SK-N-SH (cell line): Measurements from ENCODE around the gene ARF1. TPM values are rescaled to one million over a fixed set of nuclear protein-coding genes. Genes with fewer than 3 reads are reported as not detected.
A peak's percentile ranks its signal among the peaks of the same experiment; 100 is the strongest.

Experiments
- CTCF ChIA-PET: fragments of 300-600, 350-600 bp; formaldehyde crosslinking; extraction: SDS; loops from one replicate; lab custom pipeline; 2021; lab: Yijun Ruan, JAX
- POLR2A ChIA-PET: fragments of 350-600 bp; sonication (Branson Sonifier 250); formaldehyde crosslinking; extraction: SDS; loops from one replicate; lab custom pipeline; 2020; ENCODE audit warnings: antibody characterized with exemption, inconsistent platforms; lab: Yijun Ruan, JAX
- DNase-seq: peaks from one replicate; pipeline ENCODE4 v3.0.0; 2012
- H2AFZ ChIP-seq: fragments of 200-600 bp; sonication (generic); 2 replicates; pipeline ENCODE4 v1.8.1; 2016; ENCODE audit warnings: antibody characterized with exemption, mild to moderate bottlenecking, low read depth
- H3F3A ChIP-seq: fragments of 200-600 bp; sonication (generic); replicated peaks from 2 replicates; pipeline ENCODE3; 2016; ENCODE audit warnings: antibody characterized with exemption, mild to moderate bottlenecking; ENCODE audit not compliant: insufficient read depth
- H3K27ac ChIP-seq, 2 experiments: fragments of 200-500 bp in 1 of 2; fragments of 200-600 bp in 1 of 2; sonication (Bioruptor generic) in 1 of 2; sonication (generic), shearing (Covaris generic) in 1 of 2; 2 replicates each; pipeline versions ENCODE4 v1.5.1 to v1.6.1; 2014 to 2016; ENCODE audit warnings: low read depth in 2 of 2, inconsistent platforms in 1 of 2, low read length in 1 of 2, mild to moderate bottlenecking in 1 of 2, mixed read lengths in 1 of 2
- H3K27me3 ChIP-seq: fragments of 200-600 bp; sonication (generic), shearing (Covaris generic); 2 replicates; pipeline ENCODE4 v1.6.1; 2016; ENCODE audit warnings: mixed run types; ENCODE audit not compliant: insufficient read depth
- H3K36me3 ChIP-seq, 2 experiments: fragments of 200-500 bp in 1 of 2; fragments of 200-600 bp in 1 of 2; sonication (Bioruptor generic) in 1 of 2; sonication (generic) in 1 of 2; replicated peaks in 1 of 2; 2 replicates each; pipeline versions ENCODE3 to v1.5.1; 2014 to 2016; ENCODE audit warnings: low read length in 1 of 2, mild to moderate bottlenecking in 1 of 2; ENCODE audit not compliant: insufficient read depth in 2 of 2, control insufficient read depth in 1 of 2
- H3K4me1 ChIP-seq, 2 experiments: fragments of 200-500 bp in 1 of 2; fragments of 200-600 bp in 1 of 2; sonication (Bioruptor generic) in 1 of 2; sonication (generic), shearing (Covaris generic) in 1 of 2; 2 replicates each; pipeline versions ENCODE4 v1.5.1 to v1.6.1; 2014 to 2016; ENCODE audit warnings: low read depth in 1 of 2, low read length in 1 of 2, mixed run types in 1 of 2; ENCODE audit not compliant: insufficient read depth in 2 of 2, control insufficient read depth in 1 of 2
- H3K4me2 ChIP-seq: fragments of 200-600 bp; sonication (generic), shearing (Covaris generic); 2 replicates; pipeline ENCODE4 v1.6.1; 2017; ENCODE audit warnings: mixed run types
- H3K4me3 ChIP-seq, 2 experiments: fragments of 200-500 bp in 1 of 2; fragments of 200-600 bp in 1 of 2; sonication (Bioruptor generic) in 1 of 2; sonication (generic), shearing (Covaris generic) in 1 of 2; 2 replicates each; pipeline versions ENCODE4 v1.5.1 to v1.8.1; 2014 to 2016; ENCODE audit warnings: low read depth in 2 of 2, inconsistent platforms in 1 of 2, low read length in 1 of 2, mild to moderate bottlenecking in 1 of 2, mixed read lengths in 1 of 2, moderate library complexity in 1 of 2
- H3K79me2 ChIP-seq: fragments of 200-600 bp; sonication (generic); 2 replicates; pipeline ENCODE4 v1.8.1; 2017; ENCODE audit warnings: mild to moderate bottlenecking; ENCODE audit not compliant: insufficient read depth
- H3K9ac ChIP-seq: fragments of 200-600 bp; sonication (generic); 2 replicates; pipeline ENCODE4 v1.6.1; 2017; ENCODE audit warnings: mixed run types
- H3K9me2 ChIP-seq: fragments of 200-600 bp; sonication (generic); 2 replicates; pipeline ENCODE4 v1.6.1; 2017; ENCODE audit warnings: mixed run types
- H3K9me3 ChIP-seq: fragments of 200-600 bp; sonication (generic); 2 replicates; pipeline ENCODE4 v1.6.1; 2017; ENCODE audit warnings: mixed run types, mild to moderate bottlenecking, moderate library complexity
- H4K20me1 ChIP-seq: fragments of 200-600 bp; sonication (generic); 2 replicates; pipeline ENCODE4 v1.6.1; 2017; ENCODE audit warnings: mild to moderate bottlenecking, mixed run types; ENCODE audit not compliant: insufficient read depth
- EZH2phosphoT487 ChIP-seq: fragments of 200-600 bp; sonication (generic); IDR thresholded peaks from 2 replicates; pipeline ENCODE4 v1.6.1; 2017; ENCODE audit warnings: low read depth, mixed run types, mild to moderate bottlenecking, antibody characterized with exemption, moderate library complexity, borderline replicate concordance
- FOSL2 ChIP-seq: IDR thresholded peaks from 2 replicates; pipeline ENCODE4 v1.4.0; 2012; ENCODE audit warnings: low read depth, mild to moderate bottlenecking, moderate library complexity, borderline replicate concordance
- FOXJ3 ChIP-seq: sonication (generic); formaldehyde crosslinking; IDR thresholded peaks from 2 replicates; pipeline ENCODE4 v1.5.1; 2020; ENCODE audit warnings: mild to moderate bottlenecking, missing genetic modification reagents
- GABPA ChIP-seq: IDR thresholded peaks from 2 replicates; pipeline ENCODE4 v1.4.0; 2012; ENCODE audit warnings: low read depth, mild to moderate bottlenecking
- GATA2 ChIP-seq: sonication (generic); formaldehyde crosslinking; IDR thresholded peaks from 2 replicates; pipeline ENCODE4 v1.5.0; 2020; ENCODE audit warnings: mild to moderate bottlenecking, missing genetic modification reagents
- JUND ChIP-seq: IDR thresholded peaks from 2 replicates; pipeline ENCODE4 v1.4.0; 2012
- MAX ChIP-seq: IDR thresholded peaks from 2 replicates; pipeline ENCODE4 v1.4.0; 2012; ENCODE audit warnings: low read depth
- MEF2A ChIP-seq: IDR thresholded peaks from 2 replicates; pipeline ENCODE4 v1.4.0; 2012; ENCODE audit warnings: low read depth, borderline replicate concordance
- MXI1 ChIP-seq: IDR thresholded peaks from 2 replicates; pipeline ENCODE4 v1.6.1; 2012; ENCODE audit warnings: mild to moderate bottlenecking, low read depth, low read length, improper control_type of control experiment
- NRF1 ChIP-seq: IDR thresholded peaks from 2 replicates; pipeline ENCODE4 v1.6.1; 2012; ENCODE audit warnings: low read depth, mild to moderate bottlenecking, low read length
- POLR2AphosphoS5 ChIP-seq: IDR thresholded peaks from 2 replicates; pipeline ENCODE4 v1.6.1; 2012; ENCODE audit warnings: low read depth, low read length
- RCOR1 ChIP-seq: fragments of 150-350 bp; IDR thresholded peaks from 2 replicates; pipeline ENCODE4 v1.6.1; 2017; ENCODE audit warnings: antibody characterized with exemption, low read length
- SMC3 ChIP-seq: IDR thresholded peaks from 2 replicates; pipeline ENCODE4 v1.6.1; 2012; ENCODE audit warnings: low read depth, low read length, improper control_type of control experiment
- TAF1 ChIP-seq: IDR thresholded peaks from 2 replicates; pipeline ENCODE4 v1.6.1; 2012; ENCODE audit warnings: low read depth, mild to moderate bottlenecking, low read length, moderate library complexity, borderline replicate concordance
- TCF12 ChIP-seq: IDR thresholded peaks from 2 replicates; pipeline ENCODE4 v1.4.0; 2012
- TEAD4 ChIP-seq: IDR thresholded peaks from 2 replicates; pipeline ENCODE4 v1.4.0; 2012; ENCODE audit warnings: mild to moderate bottlenecking, borderline replicate concordance; ENCODE audit not compliant: insufficient read depth
- YY1 ChIP-seq: IDR thresholded peaks from 2 replicates; pipeline ENCODE4 v1.4.0; 2012; ENCODE audit warnings: low read depth, mild to moderate bottlenecking
- WGBS: methylation state at CpG from one replicate; pipeline ENCODE4 v1.1.6; 2017; ENCODE audit warnings: low lambda C conversion rate; 5-methylcytosine and 5-hydroxymethylcytosine counted together
- polyA plus RNA-seq, 3 experiments: library from polyadenylated mRNA; depleted of rRNA; stranded (reverse); fragments of >200 nt; gene quantifications; 2 replicates each; pipeline ENCODE4 v1.2.3, GENCODE V29; 2012

Gene ARF1
- 659 and 713 TPM in 2 replicates for polyA plus RNA-seq (2012; rRNA removed)
- 317 and 453 TPM in 2 replicates for polyA plus RNA-seq (2012; cell fraction: cytosol; rRNA removed)
- 442 and 463 TPM in 2 replicates for polyA plus RNA-seq (2012; cell fraction: nucleus; rRNA removed)

GRCh38 chr1:228082214-228082917, at the start of gene ARF1:
Gene ARF1 (plus strand): TSS chr1:228082708. CDS start chr1:228097115, 14,407 bp downstream.
- Histone ChIP-seq H3K4me3 (peak within 1 kb of the TSS; percentile 98 to 99), H3K27me3 (no peaks in the 10 kb centered on the region), H3K9ac (peak within 1 kb of the TSS; percentile 98), H4K20me1 (peaks cover 43% of the 10 kb centered on the region), H3F3A (peaks cover 17% of the 10 kb centered on the region), H3K4me2 (peak within 1 kb of the TSS; percentile 100), H3K4me1 (peaks cover 30% of the 10 kb centered on the region in 2 experiments), H3K79me2 (peaks cover 80% of the 10 kb centered on the region), H3K36me3 (peaks cover 2 to 5% of the 10 kb centered on the region in 2 experiments), H3K27ac (peak within 1 kb of the TSS; percentile 80 to 84), H2AFZ (peak within 1 kb of the TSS; percentile 85), H3K9me3 (no peaks in the 10 kb centered on the region), H3K9me2 (no peaks in the 10 kb centered on the region)
- TF ChIP-seq RCOR1: no peak
- no peak for TF ChIP-seq EZH2phosphoT487
- peak; percentile 75 for TF ChIP-seq MAX
- TF ChIP-seq MEF2A: no peak
- no peak for TF ChIP-seq FOSL2
- peak; percentile 77; the same call in 1 of the 2 replicates for TF ChIP-seq MXI1
- peak; percentile 95 for TF ChIP-seq TAF1
- no peak for TF ChIP-seq GABPA
- TF ChIP-seq TEAD4: 0 out of 2 replicates have a peak, but pooled peaks have one; percentile 21
- TF ChIP-seq YY1: peak; percentile 92
- TF ChIP-seq GATA2 (CRISPR knock-in tag): no peak
- peak; percentile 92 for TF ChIP-seq NRF1
- no peak for TF ChIP-seq FOXJ3 (CRISPR knock-in tag)
- peak; percentile 91 for TF ChIP-seq POLR2AphosphoS5
- ChIA-PET CTCF (interaction anchor here (0.6 to 1.7 kb wide), 2 partner anchors 16 to 78 kb away, joined by 3 to 4 read pairs; no protein-coding TSS in a partner anchor), POLR2A (interaction anchor here (0.6 to 1.0 kb wide), 4 partner anchors 16 to 24 kb away, joined by 3 to 4 read pairs (median 4); no protein-coding TSS in a partner anchor)
- WGBS: 0% methylated on average over 28 of the region's 87 CpGs
- DNase-seq: peak; percentile 100

- WGBS: 30% methylated on average over 2 of the region's 2 CpGs
Measured at GRCh38 chr1:228033376-228033775, 49.1 kb upstream of the ARF1 start.

More at GRCh38 chr1:228033376-228033775, 49.1 kb upstream of the ARF1 start:
- DNase-seq: no peak
- Histone ChIP-seq H3K9ac (no peak overlapping the region), H3K27me3 (no peaks in the 10 kb centered on the region; the same call in 1 of the 2 replicates), H3K9me3 (no peaks in the 10 kb centered on the region), H4K20me1 (no peaks in the 10 kb centered on the region), H3K4me2 (no peak overlapping the region), H3K4me3 (no peak overlapping the region), H2AFZ (no peak overlapping the region), H3K79me2 (no peaks in the 10 kb centered on the region), H3K9me2 (no peaks in the 10 kb centered on the region), H3K4me1 (no peaks in the 10 kb centered on the region), H3K27ac (no peak overlapping the region), H3K36me3 (no peaks in the 10 kb centered on the region), H3F3A (no peaks in the 10 kb centered on the region)
- CTCF ChIA-PET: interaction anchor here (0.8 kb wide), 1 partner anchor 34 kb away, joined by 3 read pairs; no protein-coding TSS in a partner anchor
- POLR2A ChIA-PET: no interaction called here
- TF ChIP-seq TCF12 (no peak), JUND (no peak), YY1 (no peak), NRF1 (no peak), SMC3 (no peak), GABPA (no peak)
